Hematopoietic multipotent progenitor cell treated with erythropoietin and hydrocortisone succinate and interleukin-3 and kit ligand, for 17 days (in vitro differentiated cells): ENCODE measurements around the gene SORBS1.

Experiments
- DNase-seq: peaks from one replicate; pipeline ENCODE4 v3.0.0-alpha.2; 2015; ENCODE audit warnings: low spot score

SORBS1 gene

DNA sequence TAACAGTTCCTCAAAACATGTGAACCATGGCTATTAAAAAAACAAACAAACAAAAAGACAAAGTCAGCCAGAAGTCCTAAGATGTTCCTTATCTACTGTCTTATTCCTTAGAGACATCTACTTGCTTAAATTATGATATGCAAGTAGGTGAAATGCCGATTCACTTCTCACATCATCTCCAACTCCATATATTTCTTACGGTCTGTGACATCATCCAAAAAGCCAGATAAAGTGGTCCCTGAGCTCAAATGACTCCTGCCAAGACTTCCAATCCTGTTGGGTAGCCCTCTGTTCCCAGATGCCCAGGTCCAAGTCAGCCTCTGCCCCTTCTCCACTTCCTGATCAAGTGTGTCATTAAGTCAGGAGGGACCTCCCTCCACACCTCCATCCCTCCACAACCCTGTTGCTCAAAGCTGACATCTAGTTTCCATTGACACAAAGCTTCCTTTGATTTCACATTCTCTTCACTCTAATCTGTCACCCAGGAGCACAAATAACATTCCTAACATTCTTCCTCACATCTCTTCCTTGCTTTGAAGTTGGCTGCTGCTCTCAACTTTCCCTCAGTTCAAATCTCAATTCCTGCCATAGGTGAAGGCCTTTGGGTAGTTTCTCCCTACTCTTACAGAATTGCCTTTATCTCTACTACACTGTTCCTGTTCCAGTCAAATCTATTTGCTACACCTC is 214.3 kb downstream of the SORBS1 start:
- DNase-seq = no peak

- no peak for DNase-seq
Observed at GRCh38 chr10:95343573-95343972, 217.6 kb downstream of the SORBS1 start.

DNA sequence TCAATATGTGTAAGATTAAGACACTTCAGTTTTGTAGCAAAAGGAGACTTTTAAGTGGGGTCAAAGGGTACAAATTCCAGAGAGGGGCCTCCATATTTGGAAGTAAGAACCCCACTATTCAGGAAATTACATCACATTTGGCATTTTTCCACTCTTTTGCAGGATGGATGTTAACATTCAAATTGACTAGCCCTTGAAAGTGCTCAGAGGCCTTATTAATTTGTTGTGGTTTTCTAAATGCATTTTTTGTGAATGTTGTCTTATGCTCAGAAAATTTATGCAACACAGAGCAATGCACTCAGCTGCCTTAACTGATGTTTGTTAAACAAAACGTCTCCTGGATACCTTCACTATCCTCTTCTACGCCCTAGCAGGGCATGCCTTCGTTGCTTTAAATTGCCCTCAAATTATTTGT is 219.4 kb downstream of the SORBS1 start:
- no peak for DNase-seq

GRCh38 chr10:95339863-95340262 is 221.3 kb downstream of the SORBS1 start:
- no peak for DNase-seq

DNA sequence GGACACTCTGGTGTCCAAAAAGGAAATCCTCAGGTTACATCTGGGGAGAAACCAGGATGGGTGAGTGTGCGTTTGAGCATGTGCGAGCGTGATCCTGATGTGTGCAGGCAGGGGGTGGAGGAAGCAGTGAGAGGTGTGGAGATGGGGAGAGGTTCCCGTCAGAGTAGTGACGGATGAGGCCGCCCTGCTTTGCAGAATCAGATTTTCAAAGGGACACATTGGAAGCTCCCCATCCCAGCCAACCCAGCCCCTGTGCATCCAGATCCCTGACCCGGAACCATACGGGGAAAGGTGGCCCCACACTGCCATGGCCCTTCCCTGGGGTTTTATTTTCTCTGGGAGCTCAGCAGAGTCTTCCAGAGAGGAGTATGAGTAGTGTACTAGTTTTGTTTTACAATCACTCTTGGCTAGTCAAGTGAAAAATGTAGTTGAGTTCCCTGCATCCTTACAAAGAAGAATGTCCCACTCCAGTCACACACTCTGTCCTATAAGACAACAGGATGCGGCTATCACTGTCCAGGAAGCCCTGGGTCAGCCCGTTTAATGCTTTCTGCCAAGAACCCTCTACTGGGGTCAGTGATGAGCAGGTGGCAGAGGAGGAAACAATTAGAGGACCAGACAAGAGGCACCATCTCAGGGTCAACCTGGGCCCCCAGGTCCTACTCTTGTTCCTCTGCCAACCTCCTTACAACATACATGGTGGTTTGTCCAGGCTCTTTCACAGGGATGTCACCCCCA is 223.6 kb downstream of the SORBS1 start:
- DNase-seq = no peak

- DNase-seq = no peak
Observed at GRCh38 chr10:95336702-95337101, 224.5 kb downstream of the SORBS1 start.

- DNase-seq = no peak
Observed at GRCh38 chr10:95335933-95336699, 225.1 kb downstream of the SORBS1 start.

DNA sequence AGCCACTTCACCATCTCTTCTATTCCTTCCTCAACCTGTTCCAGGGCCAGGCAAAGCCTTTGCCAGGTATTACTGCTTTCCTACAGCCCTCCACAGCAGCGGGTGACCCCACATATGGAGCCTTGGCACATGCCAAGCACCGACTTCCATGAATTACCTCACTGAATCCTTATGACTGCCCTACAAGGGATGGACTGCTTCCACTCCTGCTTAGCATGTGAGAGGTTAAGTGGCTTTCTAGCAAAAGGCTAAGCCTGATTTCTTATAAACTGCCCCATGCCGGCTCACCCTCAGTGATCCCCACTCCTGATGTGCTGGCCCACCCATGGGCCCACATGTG is 226.4 kb downstream of the SORBS1 start:
- no peak for DNase-seq

DNA sequence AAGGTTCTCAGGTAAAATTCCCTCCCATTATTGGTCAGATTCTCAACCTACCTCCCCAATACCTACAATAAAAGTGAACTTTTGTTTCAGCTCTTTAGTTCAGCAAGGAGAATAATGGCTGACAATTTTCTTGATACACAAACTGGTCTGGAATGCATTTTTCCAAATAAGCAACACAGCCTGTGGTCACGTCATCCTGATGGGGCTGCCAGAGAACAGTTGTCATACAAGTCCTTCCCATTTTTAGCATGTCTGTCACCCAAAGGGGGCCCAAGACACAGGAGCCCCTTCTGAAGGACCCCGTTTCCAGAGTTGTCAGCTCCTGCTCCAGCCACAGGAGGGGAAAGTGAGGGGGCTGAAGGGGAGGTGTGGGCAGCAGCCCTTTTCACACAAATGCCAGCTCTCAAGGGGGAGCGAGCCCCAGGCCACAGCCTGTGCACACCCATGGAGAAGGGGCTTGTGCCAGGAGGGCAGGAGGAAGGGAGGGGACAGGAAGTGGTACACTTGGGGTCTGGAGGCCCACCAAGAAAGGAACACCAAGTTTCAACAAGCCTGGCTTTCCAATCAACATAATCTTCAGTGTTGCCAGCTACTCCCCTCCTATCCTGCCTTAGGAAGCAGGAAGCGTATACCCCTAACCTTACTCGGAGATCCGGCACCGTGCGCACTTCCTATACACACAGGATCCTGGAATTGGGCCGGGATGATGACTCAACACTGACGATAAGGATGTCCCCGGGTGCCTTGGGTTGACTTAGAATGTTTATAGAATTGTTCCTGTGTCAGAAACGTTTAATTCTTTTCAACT is 227.0 kb downstream of the SORBS1 start:
- DNase-seq = no peak

- no peak for DNase-seq
Observed at GRCh38 chr10:95332666-95333249, 228.4 kb downstream of the SORBS1 start.

DNA sequence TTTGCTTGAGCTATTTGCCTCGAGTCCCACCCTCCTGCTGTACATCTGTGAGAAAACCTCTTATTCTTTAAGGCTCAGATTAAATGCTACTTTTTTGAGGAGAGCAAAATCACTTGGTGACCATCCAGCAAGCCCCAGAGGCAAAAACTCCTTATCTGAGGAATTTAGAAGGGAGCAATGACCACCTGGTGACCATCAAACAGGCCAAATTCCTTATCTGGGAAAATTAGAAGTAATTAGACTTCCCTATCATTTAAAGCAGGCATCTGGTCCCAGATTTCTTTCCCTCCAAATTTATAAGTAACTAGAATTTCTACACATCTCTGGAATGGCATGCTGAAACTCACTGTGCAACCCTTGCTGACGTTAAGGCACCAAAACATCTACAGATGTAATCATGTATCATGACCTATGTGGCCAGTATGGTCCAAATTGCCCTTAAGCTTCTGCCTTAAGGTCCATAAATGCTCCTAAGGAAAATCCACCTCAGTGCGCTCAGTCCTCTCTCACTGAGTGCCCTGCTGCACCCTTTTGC is 229.5 kb downstream of the SORBS1 start:
- no peak for DNase-seq

DNA sequence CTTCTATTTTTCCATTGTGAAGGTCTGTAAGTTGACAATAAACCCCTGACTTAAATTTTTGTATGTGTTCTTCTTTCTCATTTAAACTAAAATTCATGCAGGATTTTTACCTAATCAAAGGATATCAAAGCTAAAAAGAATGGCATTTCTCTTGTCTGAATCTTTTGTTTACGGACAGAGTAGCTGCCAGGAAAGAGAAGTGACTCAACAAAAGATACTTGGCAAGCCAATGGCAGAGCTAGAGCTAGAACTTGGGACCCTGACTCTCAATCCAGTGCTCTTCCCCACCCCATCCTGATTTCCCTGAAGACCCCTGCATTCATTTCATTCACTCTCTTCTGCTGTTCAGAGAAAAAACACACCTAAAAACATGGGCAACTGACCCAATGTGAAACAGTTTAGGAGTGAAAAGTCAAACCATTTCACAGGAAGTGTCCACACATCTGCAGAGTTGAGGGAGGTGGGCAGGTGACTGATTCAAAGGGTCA is 230.2 kb downstream of the SORBS1 start:
- DNase-seq = no peak

- DNase-seq = no peak
Observed at GRCh38 chr10:95329296-95329695, 231.9 kb downstream of the SORBS1 start.

DNA sequence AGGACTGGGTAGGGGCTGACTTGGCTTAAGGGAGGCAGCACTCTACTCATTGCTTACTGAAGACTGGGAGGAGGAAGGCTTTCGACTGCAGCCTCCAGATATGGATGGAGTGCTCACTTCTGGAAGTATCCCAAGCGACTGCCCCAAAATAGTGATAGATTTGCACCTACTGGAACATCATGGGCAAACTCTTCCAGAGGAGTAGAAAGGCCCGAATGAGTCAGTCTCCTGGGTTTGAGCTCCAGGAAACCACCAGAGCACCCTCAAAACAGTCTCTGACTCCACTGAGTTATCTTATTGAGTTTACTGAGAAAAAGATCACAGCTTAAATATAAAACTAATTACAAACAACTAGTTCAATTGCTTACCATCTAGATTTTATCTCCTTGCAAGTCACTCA is 233.2 kb downstream of the SORBS1 start:
- DNase-seq = no peak

DNA sequence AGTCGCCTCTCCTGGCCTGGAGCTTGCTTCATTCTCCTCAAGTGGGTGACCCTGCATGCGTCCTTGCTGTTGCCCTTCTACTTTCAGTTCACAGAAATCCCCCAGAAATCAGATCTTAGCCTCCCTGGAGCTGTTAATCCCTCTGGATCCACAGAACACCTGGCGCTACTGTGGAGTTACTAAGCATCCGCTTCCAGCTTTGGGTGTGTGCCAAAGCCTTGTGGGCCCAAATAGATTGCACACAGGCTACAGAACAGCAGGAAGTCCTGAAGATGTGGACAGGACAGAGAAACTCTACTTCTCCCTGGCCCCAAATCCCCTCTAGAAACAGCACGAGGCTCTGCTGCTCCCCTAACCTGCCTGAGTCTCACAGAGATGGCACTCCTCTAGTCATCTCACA is 233.8 kb downstream of the SORBS1 start:
- no peak for DNase-seq

DNA sequence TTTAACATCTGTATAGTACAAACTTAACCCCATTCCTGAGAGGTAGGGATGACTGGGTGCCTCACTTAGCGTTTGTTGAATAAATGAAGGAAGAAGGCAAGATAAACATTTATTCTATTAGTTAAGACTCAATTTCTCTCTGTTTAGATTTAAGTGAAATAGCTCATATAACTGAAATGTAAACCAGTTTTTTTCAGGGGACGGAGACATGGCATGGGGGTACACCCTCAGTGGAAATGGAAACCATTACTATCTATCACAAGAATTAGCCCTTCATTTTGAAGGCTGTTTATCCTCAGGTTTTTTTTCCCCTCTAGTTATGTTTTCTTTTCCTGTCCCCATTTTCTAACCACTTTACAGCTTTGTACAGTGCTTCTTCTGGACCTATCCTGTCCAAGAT is 234.8 kb downstream of the SORBS1 start:
- DNase-seq = no peak

DNA sequence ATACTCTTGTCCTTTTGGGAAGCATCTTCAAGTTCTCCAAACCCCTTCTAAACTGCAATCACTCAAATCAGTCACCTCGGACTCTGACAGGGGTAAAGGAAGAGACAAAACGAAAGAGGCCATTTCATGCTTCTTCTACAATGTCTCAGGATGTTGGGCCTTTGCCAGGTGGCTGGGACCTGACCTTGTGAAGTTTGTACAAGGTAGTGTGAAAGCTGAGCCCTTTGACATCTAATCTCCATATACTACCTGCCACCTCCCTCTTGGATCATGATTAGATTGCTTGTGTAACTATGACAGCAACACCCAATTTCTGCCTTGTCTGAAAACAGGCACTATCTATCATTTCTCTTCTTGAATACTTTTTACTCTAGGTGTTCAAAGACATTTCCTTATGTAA is 235.3 kb downstream of the SORBS1 start:
- DNase-seq = no peak

DNA sequence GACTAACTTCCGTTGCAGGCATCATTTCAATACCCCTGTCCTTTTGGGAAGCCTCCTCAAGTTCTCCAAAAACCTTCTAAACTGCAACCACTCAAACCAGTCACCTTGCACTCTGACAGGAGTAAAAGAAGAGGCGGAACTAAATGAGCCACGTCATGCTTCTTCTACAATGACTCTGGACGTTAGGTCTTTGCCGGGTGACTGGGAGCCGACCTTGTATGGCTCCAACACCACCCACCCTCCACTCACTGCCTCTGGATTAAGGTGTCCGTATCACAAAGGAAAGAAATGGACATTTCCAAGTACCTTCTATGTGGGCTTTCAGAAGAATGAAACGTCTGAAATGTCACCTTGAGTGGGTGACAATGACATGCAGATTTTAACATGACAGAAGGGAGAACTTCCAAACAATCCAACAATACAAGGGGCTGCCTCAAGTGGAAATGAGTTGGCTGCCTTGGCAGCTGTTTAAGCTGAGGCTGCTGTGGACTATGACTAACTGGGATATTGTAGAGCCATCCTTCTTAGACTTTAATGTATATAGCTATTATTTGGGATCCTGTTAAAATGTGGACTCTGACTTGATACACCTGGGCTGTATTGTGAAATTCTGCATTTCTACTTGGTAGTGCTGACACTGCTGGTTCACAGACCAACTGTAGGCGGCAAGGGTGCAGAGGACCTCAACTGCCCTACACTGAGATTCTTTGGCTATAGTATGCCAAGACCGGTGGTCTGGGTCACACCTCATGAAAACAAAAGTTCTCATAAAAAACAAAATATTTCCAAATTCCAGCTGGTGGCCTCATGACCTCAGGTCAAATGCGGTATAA is 236.5 kb downstream of the SORBS1 start:
- DNase-seq = no peak

DNA sequence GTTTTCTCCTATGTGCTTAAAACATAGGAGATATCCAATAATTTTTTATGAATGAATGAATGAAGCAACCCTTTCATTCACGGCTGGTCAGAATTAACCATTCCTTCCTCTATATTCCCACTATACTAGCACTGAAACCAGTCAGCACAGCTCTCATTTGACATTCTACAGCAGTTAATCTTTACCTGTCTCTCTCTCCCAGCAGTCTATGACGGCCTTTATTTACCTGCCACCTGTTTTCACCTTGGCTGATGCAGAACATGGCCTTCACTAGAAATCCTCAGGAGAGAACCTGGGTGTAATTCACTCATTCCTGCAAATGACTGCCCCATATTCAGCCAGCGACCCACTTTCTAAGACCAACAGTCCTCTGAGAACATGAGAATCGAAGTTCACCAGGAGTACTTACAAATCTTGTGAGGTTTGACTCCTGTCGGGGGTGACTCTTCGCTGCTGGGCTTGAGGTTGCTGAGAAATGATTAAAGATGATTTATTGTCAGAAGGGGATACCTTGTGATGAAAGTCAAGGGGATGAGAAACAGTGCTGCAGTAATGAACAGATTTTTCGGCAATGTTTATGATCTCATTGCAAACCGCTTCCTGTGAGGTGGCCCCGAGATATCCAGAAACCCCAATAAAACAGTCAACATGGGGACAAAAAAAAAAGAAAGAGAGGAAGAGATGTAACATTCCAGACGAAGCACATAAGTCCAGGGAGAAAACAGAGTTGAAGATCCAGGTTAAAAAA is 239.4 kb downstream of the SORBS1 start:
- no peak for DNase-seq

- no peak for DNase-seq
Observed at GRCh38 chr10:95319239-95319638, 241.9 kb downstream of the SORBS1 start.
